ENCODE data around the gene YARS1. TPM values are rescaled to one million over a fixed set of nuclear protein-coding genes. Genes with fewer than 3 reads are reported as not detected.
"Not testable (repeated sequence)": the region's sequence is repeated elsewhere in the genome, so short reads cannot be mapped to it uniquely, and the experiment has no call there.

Gene YARS1
- total RNA-seq, 4 donors from 2014 or later, result 37.8 to 59.4 (median 55.9) TPM

GRCh38 chr1:32806290-32806689, 10.9 kb downstream of the YARS1 start:
- H3K27me3 ChIP-seq, result no peaks in the 10 kb centered on the region
- intact Hi-C loops (cut with DNase I; ENCODE audit: low total_unique reads), result no loop called here
- H3K9me3 ChIP-seq, result no peaks in the 10 kb centered on the region
- in situ Hi-C loops (cut with MboI; ENCODE audit: low sequenced_read_pairs in 4 of 4), result no loop called here
- ATAC-seq (no peak), DNase-seq (no peak)
- H3K4me3 ChIP-seq, result no peak overlapping the region
- TF ChIP-seq POLR2A (IDR thresholded peaks at IDR 0.05) (no peak), CTCF (IDR thresholded peaks at IDR 0.05 in 4 of 5, conservative IDR thresholded peaks at IDR 0.05 in 1 of 5) (no peak)
- no peaks in the 10 kb centered on the region for H3K4me1 ChIP-seq
- no peak overlapping the region for H3K27ac ChIP-seq
- H3K36me3 ChIP-seq, result peaks cover 0 to 60% of the 10 kb centered on the region in 2 donors

- H3K4me3 ChIP-seq; H3K4me1 ChIP-seq; H3K27me3 ChIP-seq; in situ Hi-C loops (cut with MboI; ENCODE audit: low sequenced_read_pairs in 4 of 4); H3K27ac ChIP-seq; intact Hi-C loops (cut with DNase I; ENCODE audit: low total_unique reads); ATAC-seq; H3K9me3 ChIP-seq; DNase-seq: not testable (repeated sequence)
- H3K36me3 ChIP-seq, result peaks cover 0 to 52% of the 10 kb centered on the region in 2 donors
Measured at GRCh38 chr1:32804460-32804859, 12.7 kb downstream of the YARS1 start.

- Histone ChIP-seq H3K27me3 (no peaks in the 10 kb centered on the region), H3K4me3 (no peak overlapping the region), H3K4me1 (no peaks in the 10 kb centered on the region), H3K36me3 (peaks cover 0 to 47% of the 10 kb centered on the region in 2 donors), H3K27ac (no peak overlapping the region), H3K9me3 (no peaks in the 10 kb centered on the region)
- in situ Hi-C loops (cut with MboI; ENCODE audit: low sequenced_read_pairs in 4 of 4), result no loop called here
- intact Hi-C loops (cut with DNase I; ENCODE audit: low total_unique reads), result no loop called here
- no peak for ATAC-seq
- no peak for DNase-seq
- TF ChIP-seq CTCF (IDR thresholded peaks at IDR 0.05 in 4 of 5, conservative IDR thresholded peaks at IDR 0.05 in 1 of 5) (no peak), POLR2A (IDR thresholded peaks at IDR 0.05) (no peak)
Measured at GRCh38 chr1:32801096-32801715, 16.0 kb downstream of the YARS1 start.

GRCh38 chr1:32798679-32799416, 18.3 kb downstream of the YARS1 start:
- peaks cover 0 to 58% of the 10 kb centered on the region in 2 donors for H3K36me3 ChIP-seq
- ATAC-seq (no peak), DNase-seq (no peak)
- no peaks in the 10 kb centered on the region for H3K4me1 ChIP-seq
- in situ Hi-C loops (cut with MboI; ENCODE audit: low sequenced_read_pairs in 4 of 4) (no loop called here), intact Hi-C loops (cut with DNase I; ENCODE audit: low total_unique reads) (no loop called here)
- TF ChIP-seq CTCF (IDR thresholded peaks at IDR 0.05 in 4 of 5, conservative IDR thresholded peaks at IDR 0.05 in 1 of 5) (no peak), POLR2A (IDR thresholded peaks at IDR 0.05) (no peak)
- no peak overlapping the region for H3K27ac ChIP-seq
- H3K4me3 ChIP-seq, result no peak overlapping the region
- no peaks in the 10 kb centered on the region for H3K9me3 ChIP-seq
- no peaks in the 10 kb centered on the region for H3K27me3 ChIP-seq

- TF ChIP-seq CTCF (IDR thresholded peaks at IDR 0.05 in 4 of 5, conservative IDR thresholded peaks at IDR 0.05 in 1 of 5) (no peak), POLR2A (IDR thresholded peaks at IDR 0.05) (no peak)
- Histone ChIP-seq H3K4me1 (no peaks in the 10 kb centered on the region), H3K36me3 (peaks cover 0 to 56% of the 10 kb centered on the region in 2 donors), H3K27me3 (no peaks in the 10 kb centered on the region), H3K27ac (no peak overlapping the region), H3K4me3 (no peak overlapping the region), H3K9me3 (no peaks in the 10 kb centered on the region)
- intact Hi-C loops (cut with DNase I; ENCODE audit: low total_unique reads) (no loop called here), in situ Hi-C loops (cut with MboI; ENCODE audit: low sequenced_read_pairs in 4 of 4) (no loop called here)
- ATAC-seq (no peak), DNase-seq (no peak)
Measured at GRCh38 chr1:32798191-32798590, 19.0 kb downstream of the YARS1 start.
